ENCODE data around the gene ALLC.

Gene ALLC

GRCh38 chr2:3677436-3677835, 19.4 kb downstream of the ALLC start:
- no peak for TF ChIP-seq MYC (IDR thresholded peaks at IDR 0.05; ENCODE audit: low read depth, low read length)
- no peak overlapping the region for H3K4me3 ChIP-seq (ENCODE audit: low read depth, low read length)
- DNase-seq (ENCODE audit: low read depth), result no peak

- H3K4me3 ChIP-seq (ENCODE audit: low read depth, low read length), result no peak overlapping the region
- no peak for DNase-seq (ENCODE audit: low read depth)
- TF ChIP-seq MYC (IDR thresholded peaks at IDR 0.05; ENCODE audit: low read depth, low read length) (no peak), POLR2A (IDR thresholded peaks at IDR 0.05; ENCODE audit: extremely low read depth, insufficient read length) (no peak), CTCF (IDR thresholded peaks at IDR 0.05; ENCODE audit: low read depth, low read length) (no peak), MAX (IDR thresholded peaks at IDR 0.05; ENCODE audit: low read depth, low read length) (no peak)
Measured at GRCh38 chr2:3678212-3678611, 20.2 kb downstream of the ALLC start.

- TF ChIP-seq POLR2A (IDR thresholded peaks at IDR 0.05; ENCODE audit: extremely low read depth, insufficient read length) (no peak), CTCF (IDR thresholded peaks at IDR 0.05; ENCODE audit: low read depth, low read length) (no peak), MAX (IDR thresholded peaks at IDR 0.05; ENCODE audit: low read depth, low read length) (no peak), MYC (IDR thresholded peaks at IDR 0.05; ENCODE audit: low read depth, low read length) (no peak)
- no peak overlapping the region for H3K4me3 ChIP-seq (ENCODE audit: low read depth, low read length)
- no peak for DNase-seq (ENCODE audit: low read depth)
Measured at GRCh38 chr2:3679180-3679579, 21.2 kb downstream of the ALLC start.

- DNase-seq (ENCODE audit: low read depth), result no peak
- H3K4me3 ChIP-seq (ENCODE audit: low read depth, low read length), result no peak overlapping the region
- TF ChIP-seq MYC (IDR thresholded peaks at IDR 0.05; ENCODE audit: low read depth, low read length), result no peak
- TF ChIP-seq MAX (IDR thresholded peaks at IDR 0.05; ENCODE audit: low read depth, low read length), result no peak
- TF ChIP-seq CTCF (IDR thresholded peaks at IDR 0.05; ENCODE audit: low read depth, low read length), result no peak
- no peak for TF ChIP-seq POLR2A (IDR thresholded peaks at IDR 0.05; ENCODE audit: extremely low read depth, insufficient read length)
Measured at GRCh38 chr2:3679616-3680393, 21.8 kb downstream of the ALLC start.

GRCh38 chr2:3680548-3681345, 22.7 kb downstream of the ALLC start:
- TF ChIP-seq MAX (IDR thresholded peaks at IDR 0.05; ENCODE audit: low read depth, low read length) (no peak), POLR2A (IDR thresholded peaks at IDR 0.05; ENCODE audit: extremely low read depth, insufficient read length) (no peak), CTCF (IDR thresholded peaks at IDR 0.05; ENCODE audit: low read depth, low read length) (no peak), MYC (IDR thresholded peaks at IDR 0.05; ENCODE audit: low read depth, low read length) (no peak)

GRCh38 chr2:3681625-3682024, 23.6 kb downstream of the ALLC start:
- TF ChIP-seq MYC (IDR thresholded peaks at IDR 0.05; ENCODE audit: low read depth, low read length), result no peak
- no peak for TF ChIP-seq POLR2A (IDR thresholded peaks at IDR 0.05; ENCODE audit: extremely low read depth, insufficient read length)
- TF ChIP-seq CTCF (IDR thresholded peaks at IDR 0.05; ENCODE audit: low read depth, low read length), result no peak
- TF ChIP-seq MAX (IDR thresholded peaks at IDR 0.05; ENCODE audit: low read depth, low read length), result no peak
- no peak for DNase-seq (ENCODE audit: low read depth)
- no peak overlapping the region for H3K4me3 ChIP-seq (ENCODE audit: low read depth, low read length)

More at GRCh38 chr2:3680548-3681345, 22.7 kb downstream of the ALLC start:
- DNase-seq (ENCODE audit: low read depth), result no peak
- H3K4me3 ChIP-seq (ENCODE audit: low read depth, low read length), result no peak overlapping the region
